Common myeloid progenitor, CD34-positive (primary cell): ENCODE data around the gene ZNF282.
"Not testable (repeated sequence)": the region's sequence is repeated elsewhere in the genome, so short reads cannot be mapped to it uniquely, and the experiment has no call there.

ENCODE experiments used
- CTCF ChIA-PET: fragments of 350-600 bp; sonication (Branson Sonifier 250); formaldehyde crosslinking; loops from one replicate; lab custom pipeline; 2021; ENCODE audit warnings: antibody characterized with exemption; lab: Charles Lee
- POLR2A ChIA-PET: fragments of 350-600 bp; sonication (Branson Sonifier 250); formaldehyde crosslinking; loops from one replicate; lab custom pipeline; 2021; ENCODE audit warnings: antibody characterized with exemption; lab: Charles Lee
- DNase-seq, 3 donors: peaks; one replicate each; pipeline versions ENCODE4 v3.0.0 to v3.0.0-alpha.2; 2013
- H3K27ac ChIP-seq, 2 experiments: 1 replicate in 1 of 2; 2 replicates in 1 of 2; pipeline ENCODE4 v1.7.0; 2013; ENCODE audit warnings: inconsistent platforms in 2 of 2, low read length in 2 of 2, mild to moderate bottlenecking in 2 of 2, low read depth in 1 of 2, moderate library complexity in 1 of 2; ENCODE audit not compliant: severe bottlenecking in 2 of 2, insufficient read depth in 1 of 2, poor library complexity in 1 of 2
- H3K27me3 ChIP-seq, 5 experiments: replicated peaks in 2 of 5; 1 replicate in 3 of 5; 2 replicates in 2 of 5; pipeline versions ENCODE4 v1.6.1 to v1.7.0; 2013; ENCODE audit warnings: low read length in 4 of 5, mild to moderate bottlenecking in 2 of 5, moderate library complexity in 2 of 5, inconsistent platforms in 1 of 5; ENCODE audit not compliant: insufficient read depth in 5 of 5, control insufficient read depth in 4 of 5
- H3K36me3 ChIP-seq, 4 experiments: 1 replicate in 2 of 4; 2 replicates in 2 of 4; pipeline versions ENCODE4 v1.6.1 to v1.7.0; 2013; ENCODE audit warnings: low read length in 3 of 4, control low read depth in 1 of 4, mild to moderate bottlenecking in 1 of 4; ENCODE audit not compliant: control insufficient read depth in 4 of 4, insufficient read depth in 4 of 4
- H3K4me1 ChIP-seq, 4 experiments: 1 replicate in 3 of 4; 2 replicates in 1 of 4; pipeline versions ENCODE4 v1.6.1 to v1.7.1; 2013; ENCODE audit warnings: low read length in 3 of 4, mild to moderate bottlenecking in 3 of 4, control low read depth in 1 of 4, inconsistent platforms in 1 of 4, moderate library complexity in 1 of 4; ENCODE audit not compliant: control insufficient read depth in 4 of 4, insufficient read depth in 4 of 4; ENCODE audit errors: control extremely low read depth in 1 of 4
- H3K4me3 ChIP-seq, 7 experiments: 1 replicate in 4 of 7; 2 replicates in 3 of 7; pipeline versions ENCODE4 v1.5.1 to v1.7.0; 2013; ENCODE audit warnings: mild to moderate bottlenecking in 7 of 7, low read length in 6 of 7, moderate library complexity in 6 of 7, inconsistent platforms in 2 of 7, low read depth in 2 of 7, control low read depth in 1 of 7; ENCODE audit not compliant: insufficient read depth in 4 of 7, control insufficient read depth in 1 of 7; ENCODE audit errors: extremely low read depth in 1 of 7
- H3K9me3 ChIP-seq, 5 experiments: 1 replicate in 4 of 5; 2 replicates in 1 of 5; pipeline versions ENCODE4 v1.6.1 to v1.7.1; 2013; ENCODE audit warnings: low read length in 4 of 5, mild to moderate bottlenecking in 2 of 5, inconsistent platforms in 1 of 5, low read depth in 1 of 5, moderate library complexity in 1 of 5; ENCODE audit not compliant: control insufficient read depth in 4 of 5, insufficient read depth in 2 of 5; ENCODE audit errors: control extremely low read depth in 1 of 5
- WGBS: methylation state at CpG from one replicate; pipeline ENCODE4 v1.1.5; 2013; ENCODE audit not compliant: insufficient coverage; 5-methylcytosine and 5-hydroxymethylcytosine counted together

Gene ZNF282

GRCh38 chr7:149257146-149257545 is 61.8 kb downstream of the ZNF282 start:
- Histone ChIP-seq H3K4me3 (no peak overlapping the region), H3K36me3 (peaks cover 18 to 39% (median 33%) of the 10 kb centered on the region in 4 experiments), H3K27me3 (no peaks in the 10 kb centered on the region), H3K4me1 (peaks cover 0 to 9% (median 6%) of the 10 kb centered on the region in 4 experiments), H3K9me3 (no peaks in the 10 kb centered on the region), H3K27ac (no peak overlapping the region)
- DNase-seq: no peak
- ChIA-PET POLR2A (no interaction called here), CTCF (interaction anchor here (0.8 kb wide), 1 partner anchor 16 kb away, joined by 3 read pairs; no protein-coding TSS in a partner anchor)
- 95% methylated on average over 2 of the region's 2 CpGs for WGBS

GRCh38 chr7:149261316-149261828 is 66.0 kb downstream of the ZNF282 start:
- WGBS: 4% methylated on average over 13 of the region's 16 CpGs
- Histone ChIP-seq H3K36me3 (peaks cover 0 to 18% (median 14%) of the 10 kb centered on the region in 4 experiments), H3K9me3 (no peaks in the 10 kb centered on the region), H3K4me1 (peaks cover 0 to 16% (median 13%) of the 10 kb centered on the region in 4 experiments), H3K4me3 (peak overlapping the region; percentile 31 to 80 (median 57)), H3K27ac (peak overlapping the region in 1 of 2 experiments; percentile 64), H3K27me3 (no peaks in the 10 kb centered on the region)
- ChIA-PET CTCF (interaction anchor here (1.0 to 2.4 kb wide), 9 partner anchors 9 to 161 kb away, joined by 3 to 13 read pairs (median 4); partner anchors contain the start of gene ZNF398), POLR2A (interaction anchor here (0.7 to 1.0 kb wide), 2 partner anchors 22 to 1220 kb away, joined by 3 to 5 read pairs; partner anchors contain the start of gene ZNF212)
- peak in 2 of 3 donors; percentile 45 to 60 for DNase-seq

GRCh38 chr7:149261829-149262617 is 66.7 kb downstream of the ZNF282 start, which contains the start of gene ZNF783:
Gene ZNF783 (plus strand): TSS chr7:149262196. CDS start chr7:149262334, 138 bp downstream.
- peak; percentile 93 to 96 (median 95) for DNase-seq
- Histone ChIP-seq H3K27me3 (no peaks in the 10 kb centered on the region), H3K9me3 (no peaks in the 10 kb centered on the region), H3K36me3 (peaks cover 0 to 19% (median 18%) of the 10 kb centered on the region in 4 experiments), H3K4me1 (peaks cover 0 to 16% (median 13%) of the 10 kb centered on the region in 4 experiments), H3K27ac (peak within 1 kb of the TSS in 1 of 2 experiments; percentile 64), H3K4me3 (peak within 1 kb of the TSS; percentile 31 to 80 (median 57))
- under 1% methylated on average over 96 of the region's 115 CpGs for WGBS
- ChIA-PET CTCF (interaction anchor here (0.6 to 2.4 kb wide), 13 partner anchors 10 to 378 kb away, joined by 3 to 13 read pairs (median 4); partner anchors contain the start of gene ZNF398), POLR2A (interaction anchor here (1.0 kb wide), 1 partner anchor 22 kb away, joined by 3 read pairs; the partner anchor contains the start of gene ZNF212)

GRCh38 chr7:149266451-149266850 is 71.1 kb downstream of the ZNF282 start:
- Histone ChIP-seq H3K9me3 (no peaks in the 10 kb centered on the region), H3K27me3 (no peaks in the 10 kb centered on the region), H3K27ac (no peak overlapping the region), H3K36me3 (peaks cover 11 to 49% (median 27%) of the 10 kb centered on the region in 4 experiments), H3K4me1 (peaks cover 0 to 12% (median 10%) of the 10 kb centered on the region in 4 experiments), H3K4me3 (no peak overlapping the region)
- ChIA-PET POLR2A (no interaction called here), CTCF (interaction anchor here (0.9 kb wide), 1 partner anchor 9 kb away, joined by 3 read pairs; no protein-coding TSS in a partner anchor)
- DNase-seq: no peak
- 99% methylated on average over 16 of the region's 21 CpGs for WGBS

- Histone ChIP-seq H3K36me3 (peaks cover 11 to 58% (median 27%) of the 10 kb centered on the region in 4 experiments), H3K27me3 (no peaks in the 10 kb centered on the region), H3K4me1 (peaks cover 0 to 1% (median under 1%) of the 10 kb centered on the region in 4 experiments), H3K4me3 (no peak overlapping the region), H3K9me3 (no peaks in the 10 kb centered on the region), H3K27ac (no peak overlapping the region)
- POLR2A ChIA-PET: no interaction called here
- CTCF ChIA-PET: no interaction called here
- DNase-seq: no peak
- WGBS: 100% methylated on average over 2 of the region's 8 CpGs
Observed at GRCh38 chr7:149267733-149268132, 72.4 kb downstream of the ZNF282 start.

GRCh38 chr7:149274424-149274823 is 79.1 kb downstream of the ZNF282 start:
- DNase-seq, H3K4me1 ChIP-seq, POLR2A ChIA-PET, H3K4me3 ChIP-seq, H3K9me3 ChIP-seq, H3K27me3 ChIP-seq, H3K27ac ChIP-seq: not testable (repeated sequence)
- peaks cover 18 to 67% (median 31%) of the 10 kb centered on the region in 4 experiments for H3K36me3 ChIP-seq
- CTCF ChIA-PET: interaction anchor here (0.7 kb wide), 1 partner anchor 10 kb away, joined by 3 read pairs; no protein-coding TSS in a partner anchor
- 100% methylated on average over 5 of the region's 8 CpGs for WGBS
